CD1c-positive myeloid dendritic cell (primary cell): Measurements from ENCODE around the gene UFD1.

Experiments
- DNase-seq: peaks from one replicate; pipeline ENCODE4 v3.0.0-alpha.2; 2016; ENCODE audit errors: extremely low spot score

UFD1 gene

DNA sequence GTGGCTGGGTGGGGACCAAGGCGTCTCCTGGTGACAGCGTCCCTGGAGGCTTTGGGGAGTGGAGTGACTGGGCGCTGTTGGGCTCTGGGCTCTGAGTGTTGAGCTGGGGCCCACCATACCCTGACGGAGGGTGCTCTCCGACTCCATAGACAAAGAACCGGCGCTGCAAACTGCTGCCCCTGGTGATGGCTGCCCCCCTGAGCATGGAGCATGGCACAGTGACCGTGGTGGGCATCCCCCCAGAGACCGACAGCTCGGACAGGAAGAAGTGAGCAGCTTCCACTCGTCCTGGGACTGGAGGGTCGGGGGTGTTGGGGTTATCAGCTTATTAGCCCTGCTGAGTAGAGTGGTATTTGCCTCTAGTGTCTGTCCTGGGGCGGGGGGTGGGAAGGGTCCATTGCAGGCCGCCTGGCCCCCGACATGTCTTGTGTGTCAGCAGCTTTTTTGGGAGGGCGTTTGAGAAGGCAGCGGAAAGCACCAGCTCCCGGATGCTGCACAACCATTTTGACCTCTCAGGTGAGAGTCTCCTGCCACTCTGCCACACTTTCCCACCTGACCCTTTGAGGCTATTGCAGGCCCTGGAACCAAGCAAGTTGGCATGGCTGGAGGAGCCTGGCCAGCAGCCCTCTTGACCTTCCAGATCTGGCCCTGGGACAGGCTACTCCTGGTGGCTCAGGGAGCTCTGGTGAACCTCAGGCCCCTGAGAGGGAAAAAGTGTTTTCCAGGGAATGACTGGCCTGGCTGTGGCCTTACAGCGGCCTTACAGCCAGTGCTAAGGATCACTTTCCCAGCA is 37.6 kb upstream of the UFD1 start:
- DNase-seq, result no peak

GRCh38 chr22:19515654-19516377 is 36.8 kb upstream of the UFD1 start:
- no peak for DNase-seq

GRCh38 chr22:19514831-19515565 is 36.0 kb upstream of the UFD1 start:
- DNase-seq, result no peak

DNA sequence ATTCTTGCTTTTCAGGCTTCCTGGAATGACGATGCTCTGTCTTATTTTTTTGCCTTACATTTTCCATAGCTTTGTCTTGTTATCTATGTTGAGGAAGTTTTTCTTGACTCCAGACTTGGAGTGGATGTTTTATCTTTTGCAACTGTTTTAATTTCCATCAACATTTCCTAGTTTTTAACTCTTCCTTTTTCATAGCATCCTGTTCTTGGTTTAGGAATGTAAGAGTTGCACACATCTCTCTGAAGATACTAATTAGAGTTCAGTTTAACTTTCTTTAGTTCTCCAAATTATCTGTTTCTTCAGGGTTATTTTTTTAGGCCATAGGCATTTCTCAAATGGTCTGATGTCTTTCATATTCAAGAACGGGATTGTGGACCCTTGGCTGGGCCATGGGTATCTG is 34.8 kb upstream of the UFD1 start:
- DNase-seq, result no peak

DNA sequence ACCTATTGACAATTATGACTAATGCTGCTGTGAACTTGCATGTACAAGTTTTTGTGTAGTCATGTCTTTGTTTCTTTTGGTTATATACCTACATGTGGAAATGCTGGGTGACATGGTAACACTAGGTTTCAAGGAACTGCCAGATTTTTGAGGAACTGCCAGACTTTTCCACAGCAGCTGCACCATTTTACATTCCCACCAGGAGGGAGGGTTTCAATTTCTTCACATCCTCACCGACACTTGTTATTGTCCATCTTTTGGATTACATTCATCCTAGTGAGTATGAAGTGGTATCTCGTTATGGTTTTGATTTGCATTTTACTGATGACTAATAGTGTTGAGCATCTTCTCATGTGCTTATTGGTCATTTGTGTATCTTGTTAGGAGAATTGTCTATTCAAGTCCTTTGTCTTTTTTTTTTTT is 31.9 kb upstream of the UFD1 start:
- DNase-seq, result no peak

DNA sequence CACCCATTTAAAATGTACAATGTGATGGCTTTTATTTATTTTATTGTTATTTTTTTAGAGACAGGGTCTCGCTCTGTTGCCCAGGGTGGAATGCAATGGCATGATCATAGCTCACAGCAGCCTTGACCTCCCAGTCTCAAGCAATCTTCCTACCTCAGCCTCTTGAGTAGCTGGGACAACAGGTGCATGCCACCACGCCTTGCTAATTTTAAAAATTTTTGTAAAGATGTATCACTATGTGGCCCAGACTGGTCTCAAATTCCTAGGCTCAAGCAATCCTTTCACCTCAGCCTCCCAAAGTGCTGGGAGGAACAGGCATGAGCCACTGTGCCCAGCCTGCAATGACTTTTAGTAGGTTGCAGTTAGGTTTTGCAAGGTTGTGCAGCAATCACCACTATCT is 30.9 kb upstream of the UFD1 start:
- DNase-seq, result no peak

GRCh38 chr22:19509191-19509590 is 30.2 kb upstream of the UFD1 start:
- DNase-seq, result no peak

DNA sequence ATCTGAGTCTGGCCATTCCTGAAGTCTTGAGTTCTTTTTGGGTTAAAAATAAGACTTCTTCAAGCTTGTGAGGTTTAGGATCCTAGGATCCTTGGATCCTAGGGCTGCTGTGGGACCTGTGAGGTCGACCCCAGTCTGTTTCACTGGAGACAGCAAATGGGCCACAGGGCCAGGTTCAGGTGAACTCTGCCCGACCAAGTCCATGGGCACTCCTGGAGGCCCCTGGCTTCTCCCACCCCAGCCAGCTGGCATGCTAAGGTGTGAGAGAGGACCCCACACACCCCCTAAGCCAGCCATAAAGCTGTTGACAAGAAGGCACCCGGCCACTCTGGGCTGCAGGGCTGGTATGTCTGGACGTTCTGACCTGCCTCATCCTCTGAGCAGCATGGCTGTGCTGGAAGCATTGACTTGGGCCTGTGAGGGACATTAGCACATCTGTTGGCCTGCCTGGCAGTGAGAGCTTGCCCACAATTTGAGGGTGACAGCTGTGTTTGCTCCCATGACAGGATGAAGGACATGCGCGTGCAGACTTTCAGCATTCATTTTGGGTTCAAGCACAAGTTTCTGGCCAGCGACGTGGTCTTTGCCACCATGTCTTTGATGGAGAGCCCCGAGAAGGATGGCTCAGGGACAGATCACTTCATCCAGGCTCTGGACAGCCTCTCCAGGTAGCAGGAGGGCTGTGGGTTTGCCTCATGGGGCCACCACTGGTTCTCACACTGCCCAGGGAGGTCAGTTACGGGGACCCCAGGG is 29.2 kb upstream of the UFD1 start:
- DNase-seq, result no peak

- no peak for DNase-seq
These were observed 28.5 kb upstream of the UFD1 start for GRCh38 chr22:19507534-19507861.

GRCh38 chr22:19506212-19506611 is 27.2 kb upstream of the UFD1 start:
- DNase-seq, result no peak

GRCh38 chr22:19505735-19506126 is 26.7 kb upstream of the UFD1 start:
- DNase-seq, result no peak

DNA sequence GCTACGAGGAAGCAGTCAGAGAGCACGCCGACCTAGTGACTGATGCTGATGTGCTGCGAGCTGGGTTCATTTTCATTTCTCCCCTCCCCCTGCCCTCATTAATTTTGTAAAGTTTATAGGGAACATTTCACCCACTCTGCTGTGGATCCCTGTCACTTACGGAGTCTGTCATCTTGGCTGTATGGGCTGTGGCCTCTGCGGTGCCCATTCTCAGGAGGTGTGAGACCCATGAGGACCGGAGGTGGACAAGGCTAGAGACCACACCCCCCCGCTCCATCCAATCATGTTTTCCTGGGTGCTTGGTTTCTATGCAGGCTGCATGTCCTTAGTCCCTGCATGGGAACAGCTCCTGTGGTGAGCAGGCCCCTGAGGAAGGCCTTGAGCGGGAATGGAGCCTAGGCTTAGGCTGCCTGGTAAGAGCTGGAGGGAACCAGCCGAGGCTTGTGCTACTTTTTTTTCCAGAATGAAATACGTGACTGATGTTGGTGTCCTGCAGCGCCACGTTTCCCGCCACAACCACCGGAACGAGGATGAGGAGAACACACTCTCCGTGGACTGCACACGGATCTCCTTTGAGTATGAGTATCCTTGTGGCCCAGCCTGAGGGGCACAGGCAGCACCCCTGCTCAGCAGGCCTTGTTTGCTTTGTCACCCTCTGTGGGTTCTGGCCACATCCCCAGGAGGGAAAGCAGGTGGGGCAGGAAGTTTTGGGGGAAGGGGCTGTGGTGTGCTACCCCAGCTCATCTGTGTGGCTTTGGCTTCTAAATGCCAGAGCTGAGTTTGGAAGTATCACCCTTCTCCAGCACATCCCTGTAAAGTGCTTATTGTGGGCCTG is 26.1 kb upstream of the UFD1 start:
- no peak for DNase-seq

- no peak for DNase-seq
These were observed 24.9 kb upstream of the UFD1 start for GRCh38 chr22:19503869-19504268.

- no peak for DNase-seq
These were observed 24.4 kb upstream of the UFD1 start for GRCh38 chr22:19503367-19503766.

- DNase-seq, result no peak
These were observed 23.0 kb upstream of the UFD1 start for GRCh38 chr22:19501897-19502447.

- DNase-seq, result no peak
These were observed 20.9 kb upstream of the UFD1 start for GRCh38 chr22:19499880-19500242.

GRCh38 chr22:19499236-19499879 is 20.4 kb upstream of the UFD1 start:
- DNase-seq, result no peak

- DNase-seq, result no peak
These were observed 19.8 kb upstream of the UFD1 start for GRCh38 chr22:19498866-19499190.

GRCh38 chr22:19498154-19498865 is 19.3 kb upstream of the UFD1 start:
- DNase-seq, result no peak

GRCh38 chr22:19497245-19497644 is 18.3 kb upstream of the UFD1 start:
- no peak for DNase-seq
